ENCODE data around the gene GNA14. TPM values are rescaled to one million over a fixed set of nuclear protein-coding genes. Genes with fewer than 3 reads are reported as not detected.

The GNA14 gene
- total RNA-seq, 1 experiment from 2014 or later, result 0.37 TPM

DNA sequence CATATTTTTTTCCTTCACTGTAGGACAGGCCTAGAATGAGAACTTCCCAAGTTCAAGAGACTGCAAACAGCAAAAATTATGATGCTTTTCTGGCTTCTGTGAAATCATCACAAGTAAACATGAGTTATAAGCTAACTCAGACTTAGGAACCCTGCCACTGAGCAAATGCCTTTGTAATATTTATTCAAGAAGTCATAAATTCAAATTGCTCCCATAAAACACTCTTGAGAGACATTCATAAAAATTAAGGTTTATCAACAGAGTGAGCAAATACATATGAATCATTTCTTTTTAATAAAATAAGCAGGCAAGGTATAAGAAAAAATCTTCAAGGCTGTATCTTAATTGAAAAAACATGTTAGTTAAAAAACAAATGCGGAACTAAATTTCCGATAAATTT is 124.2 kb downstream of the GNA14 start:
- Histone ChIP-seq H3K23ac (ENCODE audit: insufficient read length, low read depth, low read length) (no peak overlapping the region), H3K27me3 (ENCODE audit: insufficient read depth, low read length) (no peaks in the 10 kb centered on the region), H3K23me2 (ENCODE audit: insufficient read length, low read depth, low read length, poor library complexity, severe bottlenecking) (no peaks in the 10 kb centered on the region), H3K79me2 (ENCODE audit: insufficient read depth, low read length) (no peaks in the 10 kb centered on the region), H2BK15ac (ENCODE audit: low read depth, low read length) (no peak overlapping the region), H4K8ac (replicated peaks; ENCODE audit: insufficient read length, low read depth, low read length) (no peak overlapping the region), H3K79me1 (ENCODE audit: insufficient read depth, low read depth, low read length, poor library complexity, severe bottlenecking) (no peaks in the 10 kb centered on the region), H3K9ac (ENCODE audit: extremely low read depth, insufficient read length, low read length) (no peak overlapping the region), H3K4ac (ENCODE audit: low read depth, low read length) (no peak overlapping the region), H3T11ph (ENCODE audit: low read length) (no peak overlapping the region), H4K5ac (ENCODE audit: insufficient read length, low read depth, low read length) (no peak overlapping the region), H4K20me1 (ENCODE audit: control insufficient read depth, insufficient read depth, insufficient read length) (no peaks in the 10 kb centered on the region), H3K4me2 (ENCODE audit: insufficient read depth, insufficient read length, low read length) (no peak overlapping the region), H3K27ac (ENCODE audit: insufficient read length, low read depth, low read length) (no peak overlapping the region), H2BK12ac (ENCODE audit: insufficient read length, low read depth, low read length) (no peak overlapping the region), H3K9me3 (ENCODE audit: control insufficient read depth, low read depth, low read length) (no peaks in the 10 kb centered on the region), H2AFZ (ENCODE audit: low read length) (no peak overlapping the region), H2BK20ac (ENCODE audit: low read depth, low read length, poor library complexity, severe bottlenecking) (no peak overlapping the region), H4K91ac (ENCODE audit: insufficient read length, low read depth, low read length) (no peak overlapping the region), H3K4me1 (ENCODE audit: insufficient read depth, low read length) (0 out of 2 replicates have a peak, but pooled peaks cover 1% of the 10 kb centered on the region), H2BK5ac (ENCODE audit: insufficient read length, low read length) (no peak overlapping the region), H3K14ac (ENCODE audit: insufficient read depth, low read length) (no peak overlapping the region), H2BK120ac (ENCODE audit: low read depth, low read length, poor library complexity, severe bottlenecking) (no peak overlapping the region), H2AK5ac (ENCODE audit: insufficient read length, low read length) (no peak overlapping the region), H3K18ac (ENCODE audit: insufficient read length, low read depth, low read length) (no peak overlapping the region), H3K56ac (ENCODE audit: insufficient read length, low read depth, low read length) (no peak overlapping the region)
- Mint-ChIP-seq H3K36me3 (ENCODE audit: insufficient read depth in 1 of 3, low read depth in 3 of 3) (peaks cover 0 to 9% (median 3%) of the 10 kb centered on the region in 3 experiments; a peak in 3 of 7 replicates), H3K4me1 (peaks cover 7% of the 10 kb centered on the region in 2 experiments), H3K9me3 (peaks cover 3 to 7% of the 10 kb centered on the region in 2 experiments; a peak in 2 of 5 replicates), H3K27ac (no peak overlapping the region), H3K27me3 (ENCODE audit: low read depth) (no peaks in the 10 kb centered on the region), H3K4me3 (no peak overlapping the region)
- no peak for DNase-seq
- TF ChIP-seq, protein P1, sequence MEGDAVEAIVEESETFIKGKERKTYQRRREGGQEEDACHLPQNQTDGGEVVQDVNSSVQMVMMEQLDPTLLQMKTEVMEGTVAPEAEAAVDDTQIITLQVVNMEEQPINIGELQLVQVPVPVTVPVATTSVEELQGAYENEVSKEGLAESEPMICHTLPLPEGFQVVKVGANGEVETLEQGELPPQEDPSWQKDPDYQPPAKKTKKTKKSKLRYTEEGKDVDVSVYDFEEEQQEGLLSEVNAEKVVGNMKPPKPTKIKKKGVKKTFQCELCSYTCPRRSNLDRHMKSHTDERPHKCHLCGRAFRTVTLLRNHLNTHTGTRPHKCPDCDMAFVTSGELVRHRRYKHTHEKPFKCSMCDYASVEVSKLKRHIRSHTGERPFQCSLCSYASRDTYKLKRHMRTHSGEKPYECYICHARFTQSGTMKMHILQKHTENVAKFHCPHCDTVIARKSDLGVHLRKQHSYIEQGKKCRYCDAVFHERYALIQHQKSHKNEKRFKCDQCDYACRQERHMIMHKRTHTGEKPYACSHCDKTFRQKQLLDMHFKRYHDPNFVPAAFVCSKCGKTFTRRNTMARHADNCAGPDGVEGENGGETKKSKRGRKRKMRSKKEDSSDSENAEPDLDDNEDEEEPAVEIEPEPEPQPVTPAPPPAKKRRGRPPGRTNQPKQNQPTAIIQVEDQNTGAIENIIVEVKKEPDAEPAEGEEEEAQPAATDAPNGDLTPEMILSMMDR (conservative IDR thresholded peaks at IDR 0.05), result no peak
- WGBS (ENCODE audit: extremely low coverage, insufficient read length, low lambda C conversion rate), result no CpG with 5 or more reads among the region's 2 CpGs
